Nephron (organoid): ENCODE results near the gene C22orf23.

Source experiments
- H3K27ac Mint-ChIP-seq, 3 experiments: 2 replicates each; pipeline ENCODE4 v1.8.0; 2020; ENCODE audit warnings: mixed read lengths in 3 of 3, mild to moderate bottlenecking in 2 of 3, moderate library complexity in 1 of 3
- H3K27me3 Mint-ChIP-seq: 2 replicates; pipeline ENCODE4 v1.8.0; 2021; ENCODE audit warnings: low read depth, mild to moderate bottlenecking, moderate library complexity, mixed read lengths
- H3K36me3 Mint-ChIP-seq: 2 replicates; pipeline ENCODE4 v1.8.0; 2020; ENCODE audit warnings: low read depth, mixed read lengths
- H3K4me1 Mint-ChIP-seq: 2 replicates; pipeline ENCODE4 v1.8.0; 2020; ENCODE audit warnings: mixed read lengths
- H3K4me3 Mint-ChIP-seq, 3 experiments: 2 replicates each; pipeline ENCODE4 v1.8.0; 2020; ENCODE audit warnings: mild to moderate bottlenecking in 3 of 3, mixed read lengths in 3 of 3, moderate library complexity in 2 of 3
- H3K9me3 Mint-ChIP-seq: 2 replicates; pipeline ENCODE4 v1.8.0; 2020; ENCODE audit warnings: mixed read lengths
- TF ChIP-seq, protein P1 (sequence below), 3 experiments: fragments of 200-600 bp; sonication (generic); IDR thresholded peaks; one replicate each; pipeline ENCODE4 v1.5.0; 2021; ENCODE audit warnings: antibody characterized with exemption in 3 of 3; ENCODE audit not compliant: unreplicated experiment in 3 of 3

C22orf23 gene

DNA sequence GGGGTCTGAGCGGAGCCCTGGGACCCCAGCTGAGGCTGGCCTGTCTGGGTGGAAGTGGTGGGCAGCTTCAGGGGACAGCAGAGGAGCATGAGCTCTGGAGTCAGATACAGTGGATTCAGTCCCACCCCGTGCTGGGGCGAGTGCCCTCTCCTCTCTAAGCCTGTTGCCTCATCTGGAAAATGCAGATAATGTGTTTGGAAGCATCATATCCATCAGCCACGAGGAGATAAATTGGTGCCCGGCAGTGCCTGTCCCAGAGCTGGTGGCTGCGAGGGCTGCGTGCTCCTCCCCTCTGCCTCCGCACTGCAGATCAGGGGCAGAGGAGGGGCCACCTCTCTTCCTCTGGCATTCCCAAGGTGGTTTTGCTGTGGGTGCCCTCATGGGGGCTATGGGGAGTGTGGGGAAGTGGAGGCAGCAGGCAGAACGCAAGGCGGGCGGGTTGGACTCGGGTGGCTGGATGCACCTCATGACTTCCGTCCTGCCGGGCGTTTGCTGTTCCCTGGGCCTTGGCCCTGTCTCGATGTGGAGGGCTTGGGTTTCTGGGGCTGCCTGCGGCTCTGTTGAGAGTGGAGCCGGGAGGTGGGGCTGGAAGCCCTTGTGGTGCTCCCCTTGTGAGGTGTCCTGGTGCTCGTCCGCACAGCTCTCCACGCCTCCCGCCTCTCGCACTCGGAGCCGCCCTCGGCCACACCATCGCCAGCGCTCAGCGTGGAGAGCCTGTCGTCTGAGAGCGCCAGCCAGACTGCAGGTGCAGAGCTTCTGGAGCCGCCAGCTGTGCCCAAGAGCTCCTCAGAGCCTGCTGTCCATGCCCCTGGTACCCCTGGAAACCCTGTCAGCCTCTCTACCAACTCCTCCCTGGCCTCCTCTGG, 26.4 kb downstream of the C22orf23 start:
- peaks cover 3% of the 10 kb centered on the region for H3K4me1 Mint-ChIP-seq
- H3K27me3 Mint-ChIP-seq = no peaks in the 10 kb centered on the region
- TF ChIP-seq, protein P1, sequence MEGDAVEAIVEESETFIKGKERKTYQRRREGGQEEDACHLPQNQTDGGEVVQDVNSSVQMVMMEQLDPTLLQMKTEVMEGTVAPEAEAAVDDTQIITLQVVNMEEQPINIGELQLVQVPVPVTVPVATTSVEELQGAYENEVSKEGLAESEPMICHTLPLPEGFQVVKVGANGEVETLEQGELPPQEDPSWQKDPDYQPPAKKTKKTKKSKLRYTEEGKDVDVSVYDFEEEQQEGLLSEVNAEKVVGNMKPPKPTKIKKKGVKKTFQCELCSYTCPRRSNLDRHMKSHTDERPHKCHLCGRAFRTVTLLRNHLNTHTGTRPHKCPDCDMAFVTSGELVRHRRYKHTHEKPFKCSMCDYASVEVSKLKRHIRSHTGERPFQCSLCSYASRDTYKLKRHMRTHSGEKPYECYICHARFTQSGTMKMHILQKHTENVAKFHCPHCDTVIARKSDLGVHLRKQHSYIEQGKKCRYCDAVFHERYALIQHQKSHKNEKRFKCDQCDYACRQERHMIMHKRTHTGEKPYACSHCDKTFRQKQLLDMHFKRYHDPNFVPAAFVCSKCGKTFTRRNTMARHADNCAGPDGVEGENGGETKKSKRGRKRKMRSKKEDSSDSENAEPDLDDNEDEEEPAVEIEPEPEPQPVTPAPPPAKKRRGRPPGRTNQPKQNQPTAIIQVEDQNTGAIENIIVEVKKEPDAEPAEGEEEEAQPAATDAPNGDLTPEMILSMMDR (IDR thresholded peaks at IDR 0.05; ENCODE audit: unreplicated experiment in 3 of 3) = no peak
- H3K9me3 Mint-ChIP-seq = no peaks in the 10 kb centered on the region
- H3K4me3 Mint-ChIP-seq = no peak overlapping the region
- no peak overlapping the region for H3K27ac Mint-ChIP-seq
- peaks cover 20% of the 10 kb centered on the region for H3K36me3 Mint-ChIP-seq

DNA sequence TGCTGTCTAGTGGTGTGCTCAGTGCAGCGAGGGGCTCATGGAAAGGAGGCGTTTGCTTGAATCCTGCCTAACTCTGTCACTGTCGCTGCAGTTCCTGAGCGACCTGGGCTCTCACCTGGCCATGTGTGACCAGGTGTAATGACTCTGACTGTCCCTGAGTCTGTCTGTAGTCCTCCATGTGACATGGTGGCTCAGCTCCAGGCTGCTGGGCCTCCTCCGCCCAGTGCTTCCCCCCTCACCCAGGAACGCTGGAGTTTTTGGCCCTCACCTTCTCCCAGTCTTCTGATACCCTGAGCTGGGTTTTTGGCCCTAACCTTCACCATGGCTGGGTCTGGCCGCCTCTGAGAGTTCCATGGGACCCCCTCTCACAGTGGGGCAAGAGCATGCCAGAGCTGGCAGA, 27.0 kb downstream of the C22orf23 start:
- TF ChIP-seq, protein P1 (IDR thresholded peaks at IDR 0.05; ENCODE audit: unreplicated experiment in 3 of 3) = no peak
- no peak overlapping the region for H3K4me3 Mint-ChIP-seq
- no peak overlapping the region for H3K27ac Mint-ChIP-seq
- H3K9me3 Mint-ChIP-seq = no peaks in the 10 kb centered on the region
- H3K4me1 Mint-ChIP-seq = no peaks in the 10 kb centered on the region
- no peaks in the 10 kb centered on the region for H3K27me3 Mint-ChIP-seq
- H3K36me3 Mint-ChIP-seq = peaks cover 15% of the 10 kb centered on the region

DNA sequence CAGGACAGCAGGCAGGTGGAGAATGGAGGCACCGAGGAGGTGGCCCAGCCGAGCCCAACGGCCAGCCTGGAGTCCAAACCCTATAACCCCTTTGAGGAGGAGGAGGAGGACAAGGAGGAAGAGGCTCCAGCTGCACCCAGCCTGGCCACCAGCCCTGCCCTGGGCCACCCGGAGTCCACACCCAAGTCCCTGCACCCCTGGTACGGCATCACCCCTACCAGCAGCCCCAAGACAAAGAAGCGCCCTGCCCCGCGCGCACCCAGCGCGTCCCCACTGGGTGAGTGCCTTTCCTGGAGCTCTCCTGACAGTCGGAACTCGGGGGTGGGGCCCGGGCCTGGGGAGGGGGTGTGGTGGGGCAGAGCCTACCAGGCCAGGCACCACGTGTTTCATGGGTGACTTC, 27.6 kb downstream of the C22orf23 start:
- H3K4me3 Mint-ChIP-seq = no peak overlapping the region
- H3K4me1 Mint-ChIP-seq = no peaks in the 10 kb centered on the region
- H3K27ac Mint-ChIP-seq = peak overlapping the region in 1 of 3 experiments; percentile 76
- H3K36me3 Mint-ChIP-seq = peaks cover 15% of the 10 kb centered on the region
- TF ChIP-seq, protein P1 (IDR thresholded peaks at IDR 0.05; ENCODE audit: unreplicated experiment in 3 of 3) = no peak
- H3K9me3 Mint-ChIP-seq = no peaks in the 10 kb centered on the region
- no peaks in the 10 kb centered on the region for H3K27me3 Mint-ChIP-seq

DNA sequence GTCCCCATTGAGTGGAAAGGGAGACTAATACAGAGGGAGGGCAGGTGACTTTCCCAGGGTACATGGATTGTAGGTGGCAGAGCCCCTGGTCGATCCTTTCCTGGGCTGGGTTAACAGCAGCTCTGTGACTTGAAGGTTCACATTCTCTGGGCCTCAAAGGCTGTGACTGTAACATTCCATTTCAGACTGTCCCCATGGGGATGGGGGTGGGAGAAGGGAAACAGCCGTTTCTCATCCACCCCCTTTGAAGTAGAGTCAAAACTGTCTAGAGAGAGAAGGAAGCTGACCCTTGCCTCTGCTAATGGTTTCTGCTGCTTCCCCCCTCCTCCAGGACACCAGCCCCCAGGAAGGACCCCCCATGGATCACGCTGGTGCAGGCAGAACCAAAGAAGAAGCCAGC, 28.1 kb downstream of the C22orf23 start:
- Mint-ChIP-seq H3K27ac (peak overlapping the region in 2 of 3 experiments; percentile 48 to 76), H3K27me3 (no peaks in the 10 kb centered on the region), H3K4me3 (no peak overlapping the region)

DNA sequence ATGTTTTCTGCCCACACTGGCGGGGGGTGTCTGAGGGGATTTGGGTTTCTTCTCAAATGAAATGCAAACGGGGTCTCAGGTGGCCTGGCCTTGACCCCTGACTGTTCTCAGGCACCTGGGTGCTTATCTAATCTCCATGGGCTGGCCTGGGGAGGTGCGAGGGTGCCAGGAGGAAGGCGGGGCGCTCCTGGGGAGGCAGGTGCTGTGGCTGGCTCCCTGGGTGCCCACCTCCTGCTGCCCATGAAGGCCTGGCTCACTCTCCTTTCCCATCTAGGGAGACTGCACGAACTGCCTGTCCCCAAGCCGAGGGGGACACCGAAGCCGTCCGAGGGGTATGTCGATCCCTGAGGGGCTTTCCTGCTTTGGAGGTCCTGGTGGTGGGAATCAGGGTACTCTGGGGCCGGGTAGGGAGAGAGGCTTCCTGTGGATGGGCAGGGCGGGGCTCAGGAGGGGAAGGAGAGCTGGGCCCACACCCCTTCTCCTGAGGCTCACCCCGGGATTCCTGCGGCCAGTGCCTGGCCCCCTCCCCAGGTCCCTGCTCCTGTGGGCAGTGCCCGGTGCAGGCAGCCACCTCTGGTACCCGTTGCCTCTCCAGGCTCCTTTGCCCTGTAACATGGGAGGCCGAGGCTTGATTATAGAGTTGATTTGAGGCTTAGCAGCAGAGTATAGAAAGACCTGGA, 28.9 kb downstream of the C22orf23 start:
- H3K27ac Mint-ChIP-seq = peak overlapping the region in 1 of 3 experiments; percentile 76
- no peak overlapping the region for H3K4me3 Mint-ChIP-seq
- TF ChIP-seq, protein P1 (IDR thresholded peaks at IDR 0.05; ENCODE audit: unreplicated experiment in 3 of 3) = no peak
- no peaks in the 10 kb centered on the region for H3K4me1 Mint-ChIP-seq
- H3K36me3 Mint-ChIP-seq = peaks cover 21% of the 10 kb centered on the region
- H3K27me3 Mint-ChIP-seq = no peaks in the 10 kb centered on the region
- H3K9me3 Mint-ChIP-seq = no peaks in the 10 kb centered on the region

More for the DNA sequence above, 28.1 kb downstream of the C22orf23 start:
- no peaks in the 10 kb centered on the region for H3K4me1 Mint-ChIP-seq
- H3K36me3 Mint-ChIP-seq = peaks cover 16% of the 10 kb centered on the region
- TF ChIP-seq, protein P1 (IDR thresholded peaks at IDR 0.05; ENCODE audit: unreplicated experiment in 3 of 3) = no peak
- H3K9me3 Mint-ChIP-seq = no peaks in the 10 kb centered on the region
